ENCODE data around the gene PRKAG1.

PRKAG1 gene

GRCh38 chr12:49048953-49049352 is 30.4 kb upstream of the PRKAG1 start:
- DNase-seq = no peak

- DNase-seq = no peak
These were observed 27.7 kb upstream of the PRKAG1 start for GRCh38 chr12:49046129-49046895.

GRCh38 chr12:49044660-49045059 is 26.1 kb upstream of the PRKAG1 start:
- no peak for DNase-seq

GRCh38 chr12:49043856-49044258 is 25.3 kb upstream of the PRKAG1 start:
- no peak for DNase-seq

- no peak for DNase-seq
These were observed 24.7 kb upstream of the PRKAG1 start for GRCh38 chr12:49043241-49043640.

GRCh38 chr12:49041881-49042484 is 23.4 kb upstream of the PRKAG1 start:
- no peak for DNase-seq

GRCh38 chr12:49041036-49041880 is 22.7 kb upstream of the PRKAG1 start:
- DNase-seq = no peak

- no peak for DNase-seq
These were observed 21.8 kb upstream of the PRKAG1 start for GRCh38 chr12:49040364-49040855.

- no peak for DNase-seq
These were observed 21.1 kb upstream of the PRKAG1 start for GRCh38 chr12:49039421-49040363.

- DNase-seq = no peak
These were observed 19.8 kb upstream of the PRKAG1 start for GRCh38 chr12:49038291-49038955.

- no peak for DNase-seq
These were observed 19.3 kb upstream of the PRKAG1 start for GRCh38 chr12:49037947-49038237.

GRCh38 chr12:49037111-49037946 is 18.8 kb upstream of the PRKAG1 start:
- DNase-seq = no peak

GRCh38 chr12:49036029-49036428 is 17.5 kb upstream of the PRKAG1 start:
- DNase-seq = no peak

- DNase-seq = no peak
These were observed 15.7 kb upstream of the PRKAG1 start for GRCh38 chr12:49034286-49034622.

GRCh38 chr12:49033611-49034285 is 15.2 kb upstream of the PRKAG1 start:
- DNase-seq = no peak

GRCh38 chr12:49032679-49033447 is 14.3 kb upstream of the PRKAG1 start:
- no peak for DNase-seq

GRCh38 chr12:49032276-49032675 is 13.7 kb upstream of the PRKAG1 start:
- no peak for DNase-seq

GRCh38 chr12:49031573-49032161 is 13.1 kb upstream of the PRKAG1 start:
- no peak for DNase-seq

All from NCI-H187 treated with DMSO at 0.1 percent for 48 hours (cell line).